ENCODE results near the gene CSTPP1. TPM values are rescaled to one million over a fixed set of nuclear protein-coding genes. Genes with fewer than 3 reads are reported as not detected.

The CSTPP1 gene
- total and polyA plus RNA-seq, 2 of the 8 experiments (the other 6 are each of a cell fraction or from before 2014, with no cell fraction given) = 24.2 to 28.7 TPM

GRCh38 chr11:47018637-47019036 lies 82.1 kb downstream of the CSTPP1 start (continued):
- no peak for TF ChIP-seq CBX5 (IDR thresholded peaks at IDR 0.05; ENCODE audit: low read depth, low read length)
